HG02763 (cell line): Measurements from ENCODE around the gene RTL9.
"Not testable (repeated sequence)": the region's sequence is repeated elsewhere in the genome, so short reads cannot be mapped to it uniquely, and the experiment has no call there.

ENCODE experiments used
- ATAC-seq: cut with Tn5 transposase; IDR thresholded peaks from one replicate; pipeline ENCODE4 v1.9.1; 2021; ENCODE audit warnings: mild to moderate bottlenecking, moderate library complexity; ENCODE audit not compliant: unreplicated experiment

RTL9 gene

DNA sequence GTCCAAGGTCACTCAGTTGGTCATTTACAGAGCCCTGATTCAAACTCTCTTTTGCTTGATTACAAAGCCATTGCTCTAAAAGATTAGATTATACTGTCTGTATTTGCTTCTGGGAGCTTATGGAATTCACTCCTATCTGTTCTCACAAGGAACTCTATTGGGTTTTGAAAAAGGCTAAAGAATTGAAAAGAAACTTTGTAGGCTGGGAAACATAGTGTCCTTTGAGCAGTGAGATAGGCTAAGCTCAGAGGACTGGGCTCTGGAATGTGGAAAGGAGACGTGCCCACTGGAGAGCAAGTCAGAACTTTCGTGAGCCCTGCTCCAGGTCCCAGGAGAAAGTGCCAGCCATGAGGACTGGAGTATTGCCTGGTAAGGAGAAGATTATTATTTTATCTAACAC is at the start of gene RTL9:
Gene RTL9 (plus strand): TSS at position 301 of the 400 bp plus-strand sequence. CDS start 91,770 bp downstream, outside the sequence.
- no peak for ATAC-seq

DNA sequence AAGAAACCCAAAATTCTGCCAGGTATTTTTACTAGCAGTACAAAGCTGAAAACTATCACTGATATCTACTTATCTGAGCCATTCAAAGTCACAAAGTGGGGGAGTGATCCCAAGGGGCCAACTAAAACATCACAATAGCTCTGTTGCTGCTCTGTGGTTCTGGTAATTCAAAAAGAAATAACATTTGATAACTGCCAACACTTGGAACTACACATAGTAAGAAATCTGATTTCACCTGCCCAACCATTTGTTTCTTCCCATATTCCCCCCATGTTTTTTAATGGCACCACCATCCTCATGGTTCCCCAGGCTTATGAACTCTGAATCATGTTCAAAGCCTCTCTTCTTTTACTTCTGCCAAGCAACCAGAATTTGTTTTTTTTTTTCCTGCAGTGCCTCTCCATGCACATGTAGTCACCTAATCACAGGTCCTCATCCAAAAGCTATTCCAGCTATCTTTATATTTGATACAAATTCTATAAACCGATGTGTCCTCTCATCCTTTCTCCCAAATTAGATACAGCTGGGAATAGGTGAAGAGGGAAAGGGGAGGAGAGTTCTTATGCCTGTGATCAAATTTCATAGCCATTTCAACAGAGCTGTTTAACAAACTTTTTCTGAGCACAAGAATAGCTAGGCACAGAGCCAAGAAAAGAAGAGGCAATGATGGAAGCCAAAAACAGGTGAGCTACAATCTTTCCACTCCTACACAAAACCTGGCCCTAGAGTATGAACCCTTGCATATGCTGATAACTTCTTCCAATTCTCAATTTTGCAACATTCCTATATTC is 48.5 kb upstream of the RTL9 start:
- no peak for ATAC-seq

- peak; percentile 75 for ATAC-seq
These were observed 47.8 kb upstream of the RTL9 start for GRCh38 chrX:110310896-110311295.

DNA sequence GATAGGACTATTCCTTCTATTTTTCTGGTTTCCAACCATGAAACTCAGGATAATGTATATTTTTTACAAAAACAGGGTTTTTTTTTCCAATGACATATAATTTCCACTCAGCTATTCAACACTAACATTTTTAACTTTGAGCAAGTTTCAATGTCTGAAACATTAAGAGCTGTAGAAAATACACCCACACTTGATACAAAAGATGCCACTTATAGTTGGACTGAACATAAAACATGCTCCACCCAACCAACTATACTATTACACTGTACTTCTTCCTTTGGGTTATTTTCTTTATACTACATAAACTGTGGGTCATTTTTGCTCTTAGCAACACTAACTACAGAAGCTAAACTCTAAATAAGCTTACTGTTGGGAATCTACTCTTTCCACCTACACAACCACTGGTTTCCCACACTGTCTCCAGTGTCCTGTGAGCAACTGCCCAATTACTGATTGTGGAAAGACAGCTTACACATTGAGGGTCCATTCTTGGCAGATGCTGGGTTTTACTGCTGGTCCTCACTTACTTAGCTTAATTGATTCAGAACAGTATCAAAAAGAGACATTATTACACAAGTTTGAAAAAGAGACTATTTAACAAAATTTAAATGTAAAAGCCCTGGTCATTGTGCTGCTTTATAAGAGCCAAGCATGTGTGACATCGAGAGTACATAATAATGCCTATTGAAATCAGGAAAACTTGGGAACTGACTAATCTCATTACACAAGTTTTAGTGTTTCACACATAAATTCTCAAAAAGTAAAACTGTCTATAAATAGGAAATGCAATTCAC is 47.0 kb upstream of the RTL9 start:
- no peak for ATAC-seq

- no peak for ATAC-seq
These were observed 43.1 kb upstream of the RTL9 start for GRCh38 chrX:110315551-110315950.

DNA sequence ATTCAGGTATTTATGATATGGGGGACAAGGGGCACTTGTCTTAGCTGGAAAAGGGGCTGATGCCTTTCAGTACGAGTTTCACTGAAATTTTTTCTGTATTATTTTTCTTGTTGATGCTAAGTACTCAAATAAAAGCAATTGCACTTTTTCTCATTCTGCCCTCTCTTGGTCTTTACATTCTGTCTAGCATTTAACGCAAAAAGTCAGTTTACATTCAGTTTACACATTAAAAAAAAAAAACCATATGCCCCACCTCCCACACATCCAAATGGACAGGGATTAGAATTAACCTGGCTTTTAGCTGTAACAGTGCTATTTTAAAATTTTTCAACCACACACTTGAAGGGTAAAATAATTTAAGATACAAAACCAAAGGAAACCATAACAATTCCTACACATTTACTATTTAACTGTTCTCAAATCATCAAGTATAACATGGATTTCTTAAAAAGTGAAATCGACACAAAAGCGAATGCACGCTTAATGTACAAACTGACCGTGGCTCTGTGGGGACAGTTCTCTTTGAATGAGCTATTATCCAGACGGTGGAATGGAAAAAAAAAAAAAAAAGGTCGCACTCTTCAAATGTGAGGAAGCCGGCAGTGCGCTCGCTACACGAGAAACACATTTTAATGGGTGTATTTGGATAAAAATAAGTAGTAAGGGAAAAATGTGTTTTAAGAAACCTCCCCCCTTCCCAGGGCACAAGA is 42.1 kb upstream of the RTL9 start:
- no peak for ATAC-seq

DNA sequence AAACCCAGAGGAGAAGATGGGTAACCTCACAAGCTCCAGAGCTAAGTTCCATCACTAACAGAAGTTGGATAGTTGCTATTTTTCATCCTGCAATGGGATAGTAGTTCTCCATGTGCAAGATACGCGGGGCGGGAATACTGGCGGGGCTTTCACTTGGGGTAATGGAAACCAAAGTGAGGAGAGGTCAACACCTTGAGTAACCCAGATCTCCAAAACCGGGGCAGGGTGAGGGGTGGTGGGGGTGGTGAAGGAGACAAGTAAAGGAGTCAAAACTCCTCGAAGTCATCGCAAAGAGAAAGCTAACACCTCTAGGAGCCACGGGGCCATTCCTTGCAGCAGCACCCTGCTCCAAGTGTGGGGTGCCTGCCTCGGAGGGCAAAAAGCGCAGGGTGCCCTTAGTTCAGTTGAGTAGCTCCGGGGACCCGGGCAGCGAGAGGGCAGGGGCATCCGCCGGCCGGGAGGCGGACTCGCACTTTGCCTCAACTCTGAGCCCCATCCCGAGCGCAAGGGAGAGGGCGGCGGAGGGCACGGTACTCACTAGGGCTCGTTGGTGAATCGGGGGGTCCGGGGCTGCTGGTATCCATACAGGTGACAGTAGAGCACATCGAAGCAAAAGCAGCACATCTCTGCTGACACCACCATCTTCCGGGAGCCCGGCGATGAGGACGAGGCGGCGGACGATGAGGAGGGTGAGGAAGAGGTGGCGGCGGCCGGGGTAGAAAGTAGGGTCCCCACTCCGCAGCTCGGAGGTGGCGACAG is 41.4 kb upstream of the RTL9 start:
- ATAC-seq = peak; percentile 13

- ATAC-seq = peak; percentile 68
These were observed 40.6 kb upstream of the RTL9 start, which contains the start of gene AMMECR1 for GRCh38 chrX:110317820-110318663. TSS of gene AMMECR1 (minus strand) at chrX:110318085. CDS start at chrX:110318071, 14 bp downstream.

GRCh38 chrX:110318664-110318968 is 40.0 kb upstream of the RTL9 start:
- ATAC-seq = no peak

GRCh38 chrX:110320381-110320987 is 38.2 kb upstream of the RTL9 start:
- no peak for ATAC-seq

GRCh38 chrX:110321081-110321480 is 37.6 kb upstream of the RTL9 start:
- ATAC-seq = no peak

DNA sequence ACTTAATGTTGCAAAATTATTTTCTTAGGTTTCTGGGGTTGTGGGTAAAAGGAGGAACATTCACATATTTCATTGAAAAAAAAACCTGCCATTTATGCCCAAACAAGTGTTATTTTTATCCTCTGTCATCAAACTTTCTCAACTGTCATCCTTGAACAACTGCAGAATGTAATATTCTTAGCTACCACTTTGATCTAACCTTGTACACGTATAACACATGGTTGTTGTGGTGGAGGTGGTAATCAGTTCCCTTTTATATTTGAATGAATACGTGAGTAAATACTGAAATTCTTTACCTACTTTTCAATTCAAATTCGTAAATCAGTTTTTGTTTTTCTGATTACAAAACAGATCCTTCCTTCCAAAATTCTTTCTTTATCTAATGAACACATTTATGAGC is 37.0 kb upstream of the RTL9 start:
- ATAC-seq = no peak

DNA sequence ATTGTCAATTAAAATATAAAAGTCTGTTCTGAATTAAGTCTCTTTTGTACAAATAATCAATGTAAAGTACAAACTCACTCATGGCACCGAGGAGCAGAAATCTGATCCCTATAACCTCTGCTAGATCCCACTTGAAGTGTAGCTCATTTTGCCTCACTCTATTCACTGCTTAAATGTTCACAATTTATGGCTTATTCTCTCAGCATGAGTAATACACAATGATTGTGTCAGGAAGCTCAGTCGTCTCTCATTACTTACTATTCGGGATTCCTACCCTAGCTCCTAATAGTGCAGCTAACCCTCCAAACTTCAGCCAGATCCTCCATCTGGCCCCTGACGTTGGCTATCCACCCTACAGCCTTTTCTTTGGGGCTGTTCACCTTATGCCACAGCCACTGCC is 36.0 kb upstream of the RTL9 start:
- no peak for ATAC-seq

DNA sequence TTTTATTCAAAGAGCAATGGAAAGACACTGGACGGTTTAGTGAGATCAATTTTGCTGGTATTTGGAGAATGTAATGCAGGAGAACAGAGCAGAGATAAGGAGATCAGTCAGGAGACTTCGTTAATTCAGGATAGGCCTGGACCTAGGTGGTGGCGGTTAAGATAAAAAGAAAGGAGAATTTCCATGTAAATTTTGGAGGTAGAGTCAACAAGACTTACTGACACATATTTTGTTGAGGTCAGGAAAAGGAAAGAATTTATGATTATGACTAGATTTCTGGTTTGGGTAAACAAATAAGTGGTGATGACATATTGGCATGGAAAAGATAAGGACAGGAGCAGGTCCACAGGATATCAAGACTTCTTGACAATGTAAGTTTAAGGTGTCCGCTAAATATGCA is 31.9 kb upstream of the RTL9 start:
- no peak for ATAC-seq

DNA sequence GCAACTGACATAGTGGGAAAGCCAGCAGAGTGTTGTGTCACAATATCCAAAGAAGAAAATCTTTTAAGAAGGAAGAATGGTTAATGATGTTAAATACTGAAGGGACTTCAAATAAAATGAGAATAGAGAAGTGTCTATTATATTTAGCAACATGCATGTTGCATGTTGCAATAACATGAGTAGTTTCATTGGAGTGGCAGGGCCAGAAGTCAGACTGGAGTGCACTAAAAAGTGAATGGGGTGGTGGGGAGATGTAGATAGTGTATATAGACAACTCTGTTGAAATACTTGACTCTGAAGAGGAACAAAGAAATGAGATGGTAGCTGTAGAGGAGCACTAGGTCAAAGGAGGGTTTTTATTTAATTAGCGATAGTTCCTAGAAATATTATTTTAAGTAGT is 31.3 kb upstream of the RTL9 start:
- no peak for ATAC-seq

DNA sequence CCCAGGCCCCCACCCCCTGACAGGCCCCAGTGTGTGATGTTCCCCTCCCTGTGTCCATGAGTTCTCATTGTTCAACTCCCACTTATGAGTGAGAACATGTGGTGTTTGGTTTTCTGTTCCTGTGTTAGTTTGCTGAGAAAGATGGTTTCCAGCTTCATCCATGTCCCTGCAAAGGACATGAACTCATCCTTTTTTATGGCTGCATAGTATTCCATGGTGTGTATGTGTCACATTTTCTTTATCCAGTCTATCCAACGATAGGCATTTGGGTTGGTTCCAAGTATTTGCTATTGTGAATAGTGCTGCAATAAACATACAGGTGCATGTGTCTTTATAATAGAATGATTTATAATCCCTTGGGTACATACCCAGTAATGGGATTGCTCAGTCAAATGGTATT is 30.0 kb upstream of the RTL9 start:
- not testable (repeated sequence) for ATAC-seq

DNA sequence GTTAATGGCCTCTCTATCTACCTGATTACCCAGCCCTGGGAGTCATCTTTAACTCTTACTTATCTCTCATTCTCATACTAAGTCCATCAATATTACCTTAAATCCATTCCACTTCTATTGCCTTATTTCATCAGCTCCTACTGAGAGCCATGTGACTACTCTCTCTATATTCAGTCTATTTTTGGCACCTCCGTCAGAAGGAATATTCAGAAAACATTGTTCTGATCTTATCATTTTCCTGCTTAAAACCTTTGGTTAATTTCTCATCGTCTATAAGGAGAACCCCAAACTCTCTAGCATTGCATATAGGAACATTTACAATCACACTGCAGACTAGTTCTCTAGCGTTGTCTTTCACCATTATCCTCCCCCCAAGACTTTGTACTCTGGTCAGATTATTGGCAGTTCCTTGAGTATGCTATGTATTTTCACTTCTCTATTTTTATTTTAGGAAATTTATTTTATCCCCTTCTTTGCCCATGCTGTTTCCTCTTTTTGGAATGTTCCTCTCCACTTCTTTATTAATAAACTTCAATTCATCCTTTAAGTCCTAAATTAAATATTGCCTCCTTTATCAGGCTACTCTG is 27.1 kb upstream of the RTL9 start:
- no peak for ATAC-seq

DNA sequence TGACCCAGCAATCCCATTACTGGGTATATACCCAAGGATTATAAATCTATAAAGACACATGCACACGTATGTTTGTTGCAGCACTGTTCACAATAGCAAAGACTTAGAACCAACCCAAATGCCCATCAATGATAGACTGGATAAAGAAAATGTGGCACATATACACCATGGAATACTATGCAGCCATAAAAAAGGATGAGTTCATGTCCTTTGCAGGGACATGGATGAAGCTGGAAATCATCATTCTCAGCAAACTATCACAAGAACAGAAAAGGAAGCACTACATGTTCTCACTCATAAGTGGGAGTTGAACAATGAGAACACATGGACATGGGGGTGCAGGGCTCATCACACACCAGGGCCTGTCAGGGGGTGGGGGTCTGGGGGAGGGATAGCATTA is 25.2 kb upstream of the RTL9 start:
- ATAC-seq = not testable (repeated sequence)

DNA sequence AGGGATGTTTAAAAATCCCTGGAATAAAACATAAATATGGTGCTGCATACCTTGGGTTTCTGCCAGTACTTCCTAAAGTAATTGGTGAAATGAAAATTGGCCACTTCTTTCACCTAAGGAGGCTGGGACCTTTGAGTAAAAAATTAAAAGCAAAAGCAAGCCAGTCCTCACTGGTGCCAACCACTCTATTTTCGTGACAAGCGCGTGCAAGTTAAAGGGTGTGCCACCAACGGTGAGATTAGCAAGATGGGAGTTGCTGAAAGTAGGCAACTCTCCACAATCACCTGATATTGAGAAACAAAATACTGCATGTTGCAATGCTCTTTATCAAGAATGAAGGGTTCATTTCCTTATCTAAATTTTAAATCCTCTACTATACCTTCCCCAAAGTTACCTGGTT is 19.7 kb upstream of the RTL9 start:
- ATAC-seq = no peak
